ENCODE results near the gene RNF175. TPM values are rescaled to one million over a fixed set of nuclear protein-coding genes. Genes with fewer than 3 reads are reported as not detected.

Gene RNF175
- total and polyA plus RNA-seq, 7 donors, result 0.26 to 1.8 (median 0.99) TPM; not detected in 4

DNA sequence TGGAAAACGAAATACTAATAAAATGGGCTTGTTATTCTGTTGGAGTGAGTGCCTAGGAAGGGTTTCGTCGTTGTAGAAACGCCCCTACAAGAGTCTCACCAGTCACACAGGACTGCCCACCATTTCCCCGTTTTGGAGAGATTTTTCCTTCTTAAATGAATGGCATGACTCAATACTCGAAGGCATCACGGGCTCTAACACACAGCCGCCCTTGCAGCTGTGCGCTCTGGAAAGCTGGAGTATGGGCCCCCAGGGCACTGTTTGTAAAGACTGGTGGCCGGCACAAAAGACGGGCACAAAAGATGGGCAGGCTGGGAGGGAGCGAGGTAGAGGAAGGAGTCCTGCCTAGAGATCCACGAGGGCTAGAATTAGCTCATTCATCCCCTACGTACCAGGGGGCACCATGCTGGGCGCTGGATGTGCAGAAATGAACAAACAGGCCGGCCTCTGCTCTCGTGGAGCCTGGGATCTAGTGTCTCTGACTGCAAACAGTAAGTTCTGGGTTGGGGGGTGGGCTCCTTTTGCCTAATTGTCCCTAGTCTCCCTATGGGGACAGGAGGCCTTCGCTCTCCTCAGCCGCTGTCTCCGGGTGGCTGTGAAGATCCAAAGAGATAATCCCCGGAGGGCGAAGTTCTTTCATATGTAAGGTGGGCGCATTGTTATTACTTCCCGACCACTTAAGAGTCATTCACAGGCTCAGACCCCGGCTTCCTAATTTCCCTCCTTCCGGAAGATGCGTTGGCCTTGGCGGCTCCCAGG lies 30.1 kb upstream of the RNF175 start:
- whole genome bisulfite sequencing, 2 donors, result 33 to 40% methylated on average over 28 of the region's 28 CpGs
- intact Hi-C loops (cut with DNase I), result loop anchor here (10.0 kb wide), 1 partner anchor 215 kb away; no protein-coding TSS in a partner anchor

DNA sequence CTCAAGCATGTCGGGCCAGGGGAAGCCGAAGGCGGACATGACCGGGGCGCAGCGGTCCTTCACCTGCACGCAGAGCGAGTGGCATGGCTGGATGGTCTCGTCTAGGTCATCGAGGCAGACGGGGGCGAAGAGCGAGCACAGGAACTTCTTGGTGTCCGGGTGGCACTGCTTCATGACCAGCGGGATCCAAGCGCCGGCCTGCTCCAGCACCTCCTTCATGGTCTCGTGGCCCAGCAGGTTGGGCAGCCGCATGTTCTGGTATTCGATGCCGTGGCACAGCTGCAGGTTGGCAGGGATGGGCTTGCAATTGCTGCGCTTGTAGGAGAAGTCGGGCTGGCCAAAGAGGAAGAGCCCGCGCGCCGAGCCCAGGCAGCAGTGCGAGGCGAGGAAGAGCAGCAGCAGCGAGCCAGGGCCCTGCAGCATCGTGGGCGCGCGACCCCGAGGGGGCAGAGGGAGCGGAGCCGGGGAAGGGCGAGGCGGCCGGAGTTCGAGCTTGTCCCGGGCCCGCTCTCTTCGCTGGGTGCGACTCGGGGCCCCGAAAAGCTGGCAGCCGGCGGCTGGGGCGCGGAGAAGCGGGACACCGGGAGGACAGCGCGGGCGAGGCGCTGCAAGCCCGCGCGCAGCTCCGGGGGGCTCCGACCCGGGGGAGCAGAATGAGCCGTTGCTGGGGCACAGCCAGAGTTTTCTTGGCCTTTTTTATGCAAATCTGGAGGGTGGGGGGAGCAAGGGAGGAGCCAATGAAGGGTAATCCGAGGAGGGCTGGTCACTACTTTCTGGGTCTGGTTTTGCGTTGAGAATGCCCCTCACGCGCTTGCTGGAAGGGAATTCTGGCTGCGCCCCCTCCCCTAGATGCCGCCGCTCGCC lies 28.8 kb upstream of the RNF175 start, which contains the start of gene SFRP2:
TSS of gene SFRP2 (minus strand) at position 671 of the 864 bp plus-strand sequence. CDS start at position 423, 248 bp downstream.
- H3K27ac ChIP-seq, result peak within 1 kb of the TSS; percentile 42 to 64 (median 51)
- intact Hi-C loops (cut with DNase I), result no loop called here
- H3K27me3 ChIP-seq, result peaks cover 40 to 64% (median 60%) of the 10 kb centered on the region in 3 donors
- peak within 1 kb of the TSS; percentile 24 to 47 (median 41) for H3K4me3 ChIP-seq
- TF ChIP-seq EP300 (IDR thresholded peaks at IDR 0.05) (no peak), POLR2AphosphoS5 (IDR thresholded peaks at IDR 0.05) (no peak), POLR2A (IDR thresholded peaks at IDR 0.05) (no peak)
- TF ChIP-seq, protein P1, sequence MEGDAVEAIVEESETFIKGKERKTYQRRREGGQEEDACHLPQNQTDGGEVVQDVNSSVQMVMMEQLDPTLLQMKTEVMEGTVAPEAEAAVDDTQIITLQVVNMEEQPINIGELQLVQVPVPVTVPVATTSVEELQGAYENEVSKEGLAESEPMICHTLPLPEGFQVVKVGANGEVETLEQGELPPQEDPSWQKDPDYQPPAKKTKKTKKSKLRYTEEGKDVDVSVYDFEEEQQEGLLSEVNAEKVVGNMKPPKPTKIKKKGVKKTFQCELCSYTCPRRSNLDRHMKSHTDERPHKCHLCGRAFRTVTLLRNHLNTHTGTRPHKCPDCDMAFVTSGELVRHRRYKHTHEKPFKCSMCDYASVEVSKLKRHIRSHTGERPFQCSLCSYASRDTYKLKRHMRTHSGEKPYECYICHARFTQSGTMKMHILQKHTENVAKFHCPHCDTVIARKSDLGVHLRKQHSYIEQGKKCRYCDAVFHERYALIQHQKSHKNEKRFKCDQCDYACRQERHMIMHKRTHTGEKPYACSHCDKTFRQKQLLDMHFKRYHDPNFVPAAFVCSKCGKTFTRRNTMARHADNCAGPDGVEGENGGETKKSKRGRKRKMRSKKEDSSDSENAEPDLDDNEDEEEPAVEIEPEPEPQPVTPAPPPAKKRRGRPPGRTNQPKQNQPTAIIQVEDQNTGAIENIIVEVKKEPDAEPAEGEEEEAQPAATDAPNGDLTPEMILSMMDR (IDR thresholded peaks at IDR 0.05), result no peak
- H3K36me3 ChIP-seq, result no peaks in the 10 kb centered on the region
- H3K9me3 ChIP-seq, result no peaks in the 10 kb centered on the region
- H3K4me1 ChIP-seq, result peaks cover 0 to 45% (median 38%) of the 10 kb centered on the region in 4 donors
- peak; percentile 70 for DNase-seq
- WGBS, 2 donors, result 3% methylated on average over 72 of the region's 72 CpGs

More for the DNA sequence above, 30.1 kb upstream of the RNF175 start:
- Histone ChIP-seq H3K4me1 (peaks cover 0 to 45% (median 38%) of the 10 kb centered on the region in 4 donors), H3K27ac (peak overlapping the region in 3 of 4 donors; percentile 42 to 57 (median 55)), H3K4me3 (peak overlapping the region in 3 of 4 donors; percentile 41 to 47 (median 41)), H3K36me3 (no peaks in the 10 kb centered on the region), H3K9me3 (no peaks in the 10 kb centered on the region), H3K27me3 (peaks cover 40 to 64% (median 60%) of the 10 kb centered on the region in 3 donors)
- peak; percentile 63 for DNase-seq
- TF ChIP-seq, protein P1 (IDR thresholded peaks at IDR 0.05), result no peak
- TF ChIP-seq POLR2A (IDR thresholded peaks at IDR 0.05) (no peak), POLR2AphosphoS5 (IDR thresholded peaks at IDR 0.05) (peak in 1 of 4 donors; percentile 13)

DNA sequence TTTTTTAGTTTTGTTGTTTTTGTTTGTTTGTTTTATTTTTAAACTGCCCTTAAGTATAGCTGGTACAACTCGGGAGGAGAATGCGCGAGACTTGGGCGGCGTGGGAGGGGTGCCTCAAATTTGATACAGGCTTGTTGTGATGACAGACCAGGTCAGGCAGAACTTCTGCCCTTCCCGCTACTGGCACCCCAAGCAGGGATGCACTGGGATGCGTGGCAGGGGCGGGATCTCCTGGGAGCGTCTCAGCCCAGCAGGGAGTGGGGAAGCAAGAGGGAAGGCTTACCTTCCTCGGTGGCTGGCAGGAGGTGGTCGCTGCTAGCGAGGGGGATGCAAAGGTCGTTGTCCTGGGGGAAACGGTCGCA lies 28.2 kb upstream of the RNF175 start:
- H3K36me3 ChIP-seq, result no peaks in the 10 kb centered on the region
- intact Hi-C loops (cut with DNase I), result no loop called here
- H3K9me3 ChIP-seq, result no peaks in the 10 kb centered on the region
- TF ChIP-seq POLR2AphosphoS5 (IDR thresholded peaks at IDR 0.05) (no peak), EP300 (IDR thresholded peaks at IDR 0.05) (no peak)
- DNase-seq, result peak; percentile 66
- peaks cover 37 to 60% (median 57%) of the 10 kb centered on the region in 3 donors for H3K27me3 ChIP-seq
- H3K4me3 ChIP-seq, result peak overlapping the region in 3 of 4 donors; percentile 41 to 47 (median 41)
- H3K4me1 ChIP-seq, result peaks cover 0 to 45% (median 38%) of the 10 kb centered on the region in 4 donors
- peak overlapping the region in 3 of 4 donors; percentile 42 to 64 (median 56) for H3K27ac ChIP-seq
- WGBS, 2 donors, result 8% methylated on average over 15 of the region's 15 CpGs

DNA sequence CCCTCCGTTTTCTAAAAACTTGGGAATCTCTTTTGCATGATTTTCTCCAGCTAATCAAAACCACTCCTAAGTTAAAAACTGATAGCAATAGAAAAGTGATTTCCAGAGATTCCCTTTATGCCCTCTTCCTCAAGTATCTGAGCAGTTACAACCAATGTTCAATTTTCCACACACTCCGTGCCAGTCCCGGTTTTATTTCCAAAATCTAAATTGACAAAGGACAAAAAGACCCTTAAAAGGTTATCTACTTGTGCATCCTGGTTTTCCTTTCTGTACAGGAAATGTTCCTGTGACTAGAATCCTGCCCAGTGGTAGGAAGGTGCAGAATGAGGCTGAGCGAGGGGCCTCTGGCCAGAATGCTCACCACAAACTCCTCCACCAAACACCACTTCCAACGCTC lies 27.8 kb upstream of the RNF175 start:
- WGBS, 2 donors, result 32 to 35% methylated on average over 5 of the region's 5 CpGs
- Histone ChIP-seq H3K27ac (peak overlapping the region in 1 of 4 donors; percentile 4), H3K4me1 (peaks cover 0 to 42% (median 35%) of the 10 kb centered on the region in 4 donors), H3K4me3 (peak overlapping the region in 3 of 4 donors; percentile 21 to 41 (median 41)), H3K9me3 (no peaks in the 10 kb centered on the region), H3K36me3 (no peaks in the 10 kb centered on the region), H3K27me3 (peaks cover 32 to 55% (median 52%) of the 10 kb centered on the region in 3 donors)
- DNase-seq, result no peak
- intact Hi-C loops (cut with DNase I), result no loop called here
- TF ChIP-seq POLR2A (IDR thresholded peaks at IDR 0.05), result no peak
- TF ChIP-seq, protein P1 (IDR thresholded peaks at IDR 0.05), result no peak
- TF ChIP-seq EP300 (IDR thresholded peaks at IDR 0.05), result no peak
- no peak for TF ChIP-seq POLR2AphosphoS5 (IDR thresholded peaks at IDR 0.05)

All from sigmoid colon (tissue), 7 donors.